ENCODE measurements around the gene PPP1R13B. TPM values are rescaled to one million over a fixed set of nuclear protein-coding genes. Genes with fewer than 3 reads are reported as not detected.

PPP1R13B gene
- total RNA-seq, 6 experiments from 2014 or later = 5.1 to 6.2 (median 5.5) TPM

GRCh38 chr14:103879570-103880347 lies 32.4 kb upstream of the PPP1R13B start:
- TF ChIP-seq CTCF (IDR thresholded peaks at IDR 0.05) = no peak
- Mint-ChIP-seq H3K27me3 (ENCODE audit: insufficient read depth) (peaks cover 16% of the 10 kb centered on the region), H3K36me3 (ENCODE audit: low read depth) (no peaks in the 10 kb centered on the region), H3K27ac (no peak overlapping the region), H3K4me1 (ENCODE audit: low read depth) (peaks cover 12% of the 10 kb centered on the region), H3K4me3 (peak overlapping the region; percentile 53), H3K9me3 (no peaks in the 10 kb centered on the region)
- no peak for DNase-seq

- Mint-ChIP-seq H3K36me3 (ENCODE audit: low read depth) (no peaks in the 10 kb centered on the region), H3K27me3 (ENCODE audit: insufficient read depth) (peaks cover 12% of the 10 kb centered on the region), H3K4me3 (no peak overlapping the region), H3K4me1 (ENCODE audit: low read depth) (peaks cover 12% of the 10 kb centered on the region), H3K27ac (no peak overlapping the region), H3K9me3 (no peaks in the 10 kb centered on the region)
- TF ChIP-seq CTCF (IDR thresholded peaks at IDR 0.05) = no peak
- no peak for DNase-seq
Observed at GRCh38 chr14:103879118-103879569, 31.8 kb upstream of the PPP1R13B start.

GRCh38 chr14:103878180-103878579 lies 30.8 kb upstream of the PPP1R13B start:
- H3K27me3 Mint-ChIP-seq (ENCODE audit: insufficient read depth) = peaks cover 11% of the 10 kb centered on the region
- no peak overlapping the region for H3K4me3 Mint-ChIP-seq
- H3K27ac Mint-ChIP-seq = no peak overlapping the region

GRCh38 chr14:103875010-103875409 lies 27.6 kb upstream of the PPP1R13B start:
- H3K4me1 Mint-ChIP-seq (ENCODE audit: low read depth) = peaks cover 2% of the 10 kb centered on the region

More at GRCh38 chr14:103878180-103878579, 30.8 kb upstream of the PPP1R13B start:
- Mint-ChIP-seq H3K9me3 (no peaks in the 10 kb centered on the region), H3K36me3 (ENCODE audit: low read depth) (no peaks in the 10 kb centered on the region), H3K4me1 (ENCODE audit: low read depth) (peaks cover 12% of the 10 kb centered on the region)
- no peak for TF ChIP-seq CTCF (IDR thresholded peaks at IDR 0.05)
- DNase-seq = no peak

GRCh38 chr14:103872481-103873113 lies 25.2 kb upstream of the PPP1R13B start:
- TF ChIP-seq CTCF (IDR thresholded peaks at IDR 0.05) = no peak
- Mint-ChIP-seq H3K27ac (no peak overlapping the region), H3K36me3 (ENCODE audit: low read depth) (no peaks in the 10 kb centered on the region), H3K9me3 (no peaks in the 10 kb centered on the region), H3K27me3 (ENCODE audit: insufficient read depth) (peaks cover 3% of the 10 kb centered on the region; the same call in 1 of the 2 replicates), H3K4me1 (ENCODE audit: low read depth) (no peaks in the 10 kb centered on the region), H3K4me3 (no peak overlapping the region)
- DNase-seq = no peak

More at GRCh38 chr14:103875010-103875409, 27.6 kb upstream of the PPP1R13B start:
- Mint-ChIP-seq H3K9me3 (no peaks in the 10 kb centered on the region), H3K36me3 (ENCODE audit: low read depth) (no peaks in the 10 kb centered on the region), H3K27ac (no peak overlapping the region), H3K4me3 (no peak overlapping the region), H3K27me3 (ENCODE audit: insufficient read depth) (peaks cover 3% of the 10 kb centered on the region; the same call in 1 of the 2 replicates)
- no peak for DNase-seq
- TF ChIP-seq CTCF (IDR thresholded peaks at IDR 0.05) = no peak
